Measurements from ENCODE around the gene ZMYND8. TPM values are rescaled to one million over a fixed set of nuclear protein-coding genes. Genes with fewer than 3 reads are reported as not detected.

The ZMYND8 gene
- total RNA-seq, 2 experiments from 2014 or later: 33.0 to 34.3 TPM

DNA sequence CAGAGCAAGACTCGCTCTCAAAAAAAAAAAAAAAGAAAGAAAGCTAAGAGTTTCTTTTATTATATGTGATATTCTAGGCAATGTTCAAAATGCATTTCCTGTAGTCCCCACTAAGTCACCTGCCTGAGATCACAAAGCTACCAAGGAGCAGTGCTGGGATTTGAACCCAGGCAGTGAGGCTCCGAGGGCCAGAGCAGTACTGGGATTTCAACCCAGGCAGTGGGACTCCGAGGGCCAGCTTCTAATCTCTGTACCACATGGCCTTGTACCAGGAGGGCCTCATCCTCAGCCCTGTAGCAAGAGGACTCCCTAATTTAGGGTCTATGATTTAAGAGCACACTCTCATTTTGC, 39.7 kb downstream of the ZMYND8 start:
- Histone ChIP-seq H3K9me3 (ENCODE audit: control insufficient read depth in 1 of 2, insufficient read depth in 1 of 2, low read length in 2 of 2) (no peaks in the 10 kb centered on the region), H3K27ac (ENCODE audit: low read depth in 1 of 2, low read length in 2 of 2) (peak overlapping the region in 1 of 2 donors; percentile 42), H3K4me3 (ENCODE audit: low read length) (no peak overlapping the region), H3K4me1 (ENCODE audit: insufficient read depth, low read length) (peaks cover 53% of the 10 kb centered on the region), H3K36me3 (ENCODE audit: insufficient read depth, low read length) (peaks cover 6% of the 10 kb centered on the region), H3K27me3 (ENCODE audit: control insufficient read depth in 1 of 2, insufficient read depth in 2 of 2, low read length in 2 of 2) (no peaks in the 10 kb centered on the region)
- H3K27me3 Mint-ChIP-seq: no peaks in the 10 kb centered on the region
- ChIA-PET CTCF (interaction anchor here (0.8 to 2.4 kb wide), 3 partner anchors 43 to 67 kb away, joined by 3 to 16 read pairs (median 3); no protein-coding TSS in a partner anchor), POLR2A (interaction anchor here (1.5 kb wide), 1 partner anchor 40 kb away, joined by 9 read pairs; the partner anchor contains the start of gene ZMYND8)
- ATAC-seq (ENCODE audit: poor library complexity) (no peak), DNase-seq (no peak)
- intact Hi-C loops (cut with DNase I, micrococcal nuclease): loop anchor here in 1 of 2 experiments (5.0 kb wide), 1 partner anchor 36 kb away; no protein-coding TSS in a partner anchor
- H3K9me3 Mint-ChIP-seq: no peaks in the 10 kb centered on the region
- peak overlapping the region; percentile 38 for H3K4me3 Mint-ChIP-seq
- peaks cover 31% of the 10 kb centered on the region for H3K36me3 Mint-ChIP-seq (ENCODE audit: low read depth)
- peaks cover 74% of the 10 kb centered on the region for H3K4me1 Mint-ChIP-seq (ENCODE audit: low read depth)
- peak overlapping the region; percentile 81 for H3K27ac Mint-ChIP-seq
- TF ChIP-seq, protein P1, sequence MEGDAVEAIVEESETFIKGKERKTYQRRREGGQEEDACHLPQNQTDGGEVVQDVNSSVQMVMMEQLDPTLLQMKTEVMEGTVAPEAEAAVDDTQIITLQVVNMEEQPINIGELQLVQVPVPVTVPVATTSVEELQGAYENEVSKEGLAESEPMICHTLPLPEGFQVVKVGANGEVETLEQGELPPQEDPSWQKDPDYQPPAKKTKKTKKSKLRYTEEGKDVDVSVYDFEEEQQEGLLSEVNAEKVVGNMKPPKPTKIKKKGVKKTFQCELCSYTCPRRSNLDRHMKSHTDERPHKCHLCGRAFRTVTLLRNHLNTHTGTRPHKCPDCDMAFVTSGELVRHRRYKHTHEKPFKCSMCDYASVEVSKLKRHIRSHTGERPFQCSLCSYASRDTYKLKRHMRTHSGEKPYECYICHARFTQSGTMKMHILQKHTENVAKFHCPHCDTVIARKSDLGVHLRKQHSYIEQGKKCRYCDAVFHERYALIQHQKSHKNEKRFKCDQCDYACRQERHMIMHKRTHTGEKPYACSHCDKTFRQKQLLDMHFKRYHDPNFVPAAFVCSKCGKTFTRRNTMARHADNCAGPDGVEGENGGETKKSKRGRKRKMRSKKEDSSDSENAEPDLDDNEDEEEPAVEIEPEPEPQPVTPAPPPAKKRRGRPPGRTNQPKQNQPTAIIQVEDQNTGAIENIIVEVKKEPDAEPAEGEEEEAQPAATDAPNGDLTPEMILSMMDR (IDR thresholded peaks at IDR 0.05): no peak

DNA sequence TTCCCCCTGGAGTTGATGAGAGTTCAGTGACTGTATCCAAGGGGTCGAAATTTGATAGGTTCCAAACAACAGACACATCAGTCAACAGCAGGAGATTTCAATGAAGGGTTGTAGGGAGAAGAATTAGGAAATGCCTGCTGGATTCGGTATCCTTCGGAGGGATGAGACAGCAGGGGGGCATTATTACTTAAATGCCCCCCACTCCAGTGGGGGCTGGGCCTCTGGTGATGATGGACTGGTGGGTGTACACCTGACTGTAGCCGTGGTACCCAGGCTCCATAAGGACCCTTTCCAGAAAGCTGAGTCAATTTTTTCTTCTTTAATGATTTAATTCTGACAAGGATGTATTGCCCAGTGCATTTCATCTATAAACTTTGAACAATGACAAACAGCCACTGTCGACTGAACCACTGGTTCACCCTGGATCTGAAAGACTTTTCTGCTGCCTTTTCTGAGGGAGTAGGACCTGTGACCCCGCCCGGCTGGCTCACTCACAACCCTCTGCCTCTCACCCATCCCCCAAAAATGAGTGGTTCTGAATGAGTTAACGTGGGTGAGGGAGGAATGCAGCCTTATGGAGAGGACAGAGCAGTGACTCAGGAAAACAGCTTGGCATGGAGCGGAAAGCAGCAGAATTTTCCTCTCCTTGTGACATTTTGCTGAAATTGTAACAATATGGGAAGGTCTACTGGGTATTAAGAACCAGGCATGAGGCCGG, 41.0 kb downstream of the ZMYND8 start:
- no peaks in the 10 kb centered on the region for H3K27me3 ChIP-seq (ENCODE audit: control insufficient read depth in 1 of 2, insufficient read depth in 2 of 2, low read length in 2 of 2)
- ChIA-PET POLR2A (no interaction called here), CTCF (interaction anchor here (0.8 to 2.4 kb wide), 2 partner anchors 43 to 69 kb away, joined by 3 to 16 read pairs; no protein-coding TSS in a partner anchor)
- no peak overlapping the region for H3K4me3 ChIP-seq (ENCODE audit: low read length)
- TF ChIP-seq, protein P1 (IDR thresholded peaks at IDR 0.05): no peak
- peak overlapping the region; percentile 81 for H3K27ac Mint-ChIP-seq
- H3K36me3 Mint-ChIP-seq (ENCODE audit: low read depth): peaks cover 42% of the 10 kb centered on the region
- H3K4me3 Mint-ChIP-seq: no peak overlapping the region
- no peaks in the 10 kb centered on the region for H3K9me3 Mint-ChIP-seq
- intact Hi-C loops (cut with DNase I, micrococcal nuclease): loop anchor here in 1 of 2 experiments (5.0 kb wide), 1 partner anchor 37 kb away; no protein-coding TSS in a partner anchor
- peaks cover 15% of the 10 kb centered on the region for H3K36me3 ChIP-seq (ENCODE audit: insufficient read depth, low read length)
- peaks cover 67% of the 10 kb centered on the region for H3K4me1 Mint-ChIP-seq (ENCODE audit: low read depth)
- no peak overlapping the region for H3K27ac ChIP-seq (ENCODE audit: low read depth in 1 of 2, low read length in 2 of 2)
- no peak for DNase-seq
- H3K4me1 ChIP-seq (ENCODE audit: insufficient read depth, low read length): peaks cover 43% of the 10 kb centered on the region
- no peaks in the 10 kb centered on the region for H3K9me3 ChIP-seq (ENCODE audit: control insufficient read depth in 1 of 2, insufficient read depth in 1 of 2, low read length in 2 of 2)
- no peaks in the 10 kb centered on the region for H3K27me3 Mint-ChIP-seq
- ATAC-seq (ENCODE audit: poor library complexity): no peak

DNA sequence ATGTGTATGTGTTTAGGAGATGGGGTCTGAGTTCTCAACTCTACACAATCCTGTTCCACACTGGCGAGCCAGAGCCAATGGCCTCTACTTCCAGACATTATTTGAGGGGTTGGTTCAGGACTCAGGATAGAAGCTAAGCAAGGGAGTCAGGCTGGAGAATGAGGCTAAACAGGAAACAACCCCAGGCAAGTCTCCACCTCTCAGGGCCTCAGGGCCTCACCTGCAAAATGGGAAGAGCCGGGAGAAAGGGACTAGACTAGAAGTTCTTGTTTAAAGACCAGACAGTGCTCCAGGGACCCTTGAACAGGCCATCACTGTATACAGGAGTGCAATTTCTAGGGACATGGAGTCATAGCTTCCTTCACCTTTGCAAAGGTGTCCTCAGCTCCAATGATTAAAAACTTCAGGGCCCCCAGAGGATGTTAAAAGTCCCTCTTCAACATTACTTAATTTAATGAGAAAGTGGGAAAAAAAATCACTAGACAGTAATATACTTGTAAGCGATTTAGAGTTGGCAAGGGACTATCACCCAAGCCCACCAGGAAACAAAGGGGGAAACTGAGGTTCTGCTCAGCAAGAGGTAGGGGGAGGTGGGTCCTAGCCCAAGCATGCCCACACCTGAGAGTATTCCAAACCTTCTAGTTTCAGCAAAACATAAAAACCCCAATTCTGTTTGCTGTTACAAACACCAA, 41.7 kb downstream of the ZMYND8 start:
- H3K9me3 Mint-ChIP-seq: no peaks in the 10 kb centered on the region
- intact Hi-C loops (cut with DNase I, micrococcal nuclease): loop anchor here in 1 of 2 experiments (5.0 kb wide), 1 partner anchor 38 kb away; no protein-coding TSS in a partner anchor
- peaks cover 60% of the 10 kb centered on the region for H3K4me1 Mint-ChIP-seq (ENCODE audit: low read depth)
- no peaks in the 10 kb centered on the region for H3K27me3 Mint-ChIP-seq
- Histone ChIP-seq H3K27me3 (ENCODE audit: control insufficient read depth in 1 of 2, insufficient read depth in 2 of 2, low read length in 2 of 2) (no peaks in the 10 kb centered on the region), H3K27ac (ENCODE audit: low read depth in 1 of 2, low read length in 2 of 2) (no peak overlapping the region), H3K9me3 (ENCODE audit: control insufficient read depth in 1 of 2, insufficient read depth in 1 of 2, low read length in 2 of 2) (no peaks in the 10 kb centered on the region), H3K4me3 (ENCODE audit: low read length) (no peak overlapping the region), H3K36me3 (ENCODE audit: insufficient read depth, low read length) (peaks cover 15% of the 10 kb centered on the region), H3K4me1 (ENCODE audit: insufficient read depth, low read length) (peaks cover 37% of the 10 kb centered on the region)
- H3K36me3 Mint-ChIP-seq (ENCODE audit: low read depth): peaks cover 47% of the 10 kb centered on the region
- DNase-seq (no peak), ATAC-seq (ENCODE audit: poor library complexity) (no peak)
- ChIA-PET POLR2A (interaction anchor here (0.6 kb wide), 1 partner anchor 44 kb away, joined by 4 read pairs; no protein-coding TSS in a partner anchor), CTCF (interaction anchor here (1.7 kb wide), 1 partner anchor 69 kb away, joined by 5 read pairs; no protein-coding TSS in a partner anchor)
- no peak overlapping the region for H3K4me3 Mint-ChIP-seq
- TF ChIP-seq, protein P1 (IDR thresholded peaks at IDR 0.05): no peak
- H3K27ac Mint-ChIP-seq: peak overlapping the region; percentile 42
